Thoracic aorta (tissue), 2 donors: ENCODE data around the gene DOC2A. TPM values are rescaled to one million over a fixed set of nuclear protein-coding genes. Genes with fewer than 3 reads are reported as not detected.

Source experiments
- ATAC-seq: fragments of 150-250 bp; one replicate; pipeline ENCODE4 v1.8.0; 2017; ENCODE audit warnings: low read depth; ENCODE audit not compliant: insufficient number of reproducible peaks, low FRiP score
- DNase-seq: peaks from one replicate; pipeline ENCODE4 v3.0.0-alpha.2; 2020; ENCODE audit warnings: low spot score
- H3K27ac ChIP-seq, 2 donors: fragments of 200-600 bp; sonication (generic); 1 replicate in 1 of 2; 2 replicates in 1 of 2; pipeline ENCODE4 v1.5.1; 2016; ENCODE audit warnings: mild to moderate bottlenecking in 2 of 2, moderate library complexity in 2 of 2
- H3K27me3 ChIP-seq: fragments of 200-600 bp; sonication (generic); replicated peaks from 2 replicates; pipeline ENCODE4 v1.6.0; 2016; ENCODE audit warnings: mild to moderate bottlenecking; ENCODE audit not compliant: insufficient read depth
- H3K36me3 ChIP-seq: fragments of 200-600 bp; sonication (generic); one replicate; pipeline ENCODE4 v1.5.1; 2016
- H3K4me1 ChIP-seq, 2 donors: fragments of 200-600 bp; sonication (generic); 1 replicate in 1 of 2; 2 replicates in 1 of 2; pipeline versions ENCODE4 v1.5.1 to v1.6.0; 2016; ENCODE audit warnings: low read depth in 2 of 2, mild to moderate bottlenecking in 1 of 2; ENCODE audit not compliant: control insufficient read depth in 1 of 2
- H3K4me3 ChIP-seq: fragments of 200-600 bp; sonication (generic); 2 replicates; pipeline ENCODE4 v1.5.1; 2016; ENCODE audit warnings: mild to moderate bottlenecking
- H3K9me3 ChIP-seq: fragments of 200-600 bp; sonication (generic); 2 replicates; pipeline ENCODE4 v1.5.1; 2016
- total RNA-seq, 2 donors: library from RNA; depleted of rRNA; stranded (reverse); fragments of >200 nt; gene quantifications; one replicate each; pipeline versions ENCODE4 v1.1.0 to v1.2.3, GENCODE V29; 2016
- TF ChIP-seq, protein P1 (sequence below): fragments of 200-600 bp; sonication (generic); IDR thresholded peaks from one replicate; pipeline ENCODE4 v1.5.1; 2019; ENCODE audit warnings: antibody characterized with exemption

DOC2A gene
- total RNA-seq, 2 donors from 2014 or later: 0.56 TPM; not detected in 1

DNA sequence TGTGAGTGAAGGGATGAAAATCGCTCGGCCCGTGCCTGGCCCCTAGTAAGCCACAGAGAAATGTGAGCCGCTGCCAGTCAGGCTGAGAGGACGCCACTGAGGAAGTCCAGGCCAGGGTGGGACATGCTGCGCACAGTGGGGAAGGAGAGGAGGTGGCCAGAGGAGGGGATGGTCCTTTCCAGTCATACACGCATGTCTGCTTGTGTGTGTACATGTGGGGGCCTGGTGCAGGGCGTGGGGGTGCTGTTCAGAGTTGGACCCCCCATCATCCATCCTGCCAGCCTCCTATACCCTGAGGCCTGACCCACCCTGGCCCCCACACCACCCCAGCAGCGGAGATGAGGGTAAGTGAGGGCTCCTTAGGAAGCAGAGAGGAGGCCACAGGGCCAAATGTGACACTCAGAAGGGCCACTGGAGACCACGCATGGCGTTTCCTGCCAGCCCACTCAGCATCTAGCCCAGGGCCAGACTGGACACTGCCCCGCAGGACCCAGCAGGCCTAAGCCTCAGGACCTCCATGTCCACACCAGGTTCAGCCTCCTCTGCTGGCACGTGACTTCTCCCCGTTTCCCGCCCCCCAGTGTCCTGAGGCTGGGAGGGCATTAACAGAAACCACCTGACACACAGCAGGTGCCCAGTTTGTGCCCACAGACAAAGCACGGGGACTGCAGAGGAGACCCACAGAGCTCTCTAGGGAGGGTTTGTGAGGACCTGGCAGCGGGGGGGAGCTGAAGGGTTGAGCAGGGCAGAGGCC, 7.0 kb downstream of the DOC2A start:
- TF ChIP-seq, protein P1, sequence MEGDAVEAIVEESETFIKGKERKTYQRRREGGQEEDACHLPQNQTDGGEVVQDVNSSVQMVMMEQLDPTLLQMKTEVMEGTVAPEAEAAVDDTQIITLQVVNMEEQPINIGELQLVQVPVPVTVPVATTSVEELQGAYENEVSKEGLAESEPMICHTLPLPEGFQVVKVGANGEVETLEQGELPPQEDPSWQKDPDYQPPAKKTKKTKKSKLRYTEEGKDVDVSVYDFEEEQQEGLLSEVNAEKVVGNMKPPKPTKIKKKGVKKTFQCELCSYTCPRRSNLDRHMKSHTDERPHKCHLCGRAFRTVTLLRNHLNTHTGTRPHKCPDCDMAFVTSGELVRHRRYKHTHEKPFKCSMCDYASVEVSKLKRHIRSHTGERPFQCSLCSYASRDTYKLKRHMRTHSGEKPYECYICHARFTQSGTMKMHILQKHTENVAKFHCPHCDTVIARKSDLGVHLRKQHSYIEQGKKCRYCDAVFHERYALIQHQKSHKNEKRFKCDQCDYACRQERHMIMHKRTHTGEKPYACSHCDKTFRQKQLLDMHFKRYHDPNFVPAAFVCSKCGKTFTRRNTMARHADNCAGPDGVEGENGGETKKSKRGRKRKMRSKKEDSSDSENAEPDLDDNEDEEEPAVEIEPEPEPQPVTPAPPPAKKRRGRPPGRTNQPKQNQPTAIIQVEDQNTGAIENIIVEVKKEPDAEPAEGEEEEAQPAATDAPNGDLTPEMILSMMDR: no peak
- DNase-seq: no peak
- H3K36me3 ChIP-seq: peaks cover 7% of the 10 kb centered on the region

GRCh38 chr16:30002614-30003346, 8.0 kb downstream of the DOC2A start:
- no peaks in the 10 kb centered on the region for H3K9me3 ChIP-seq
- H3K27ac ChIP-seq: no peak overlapping the region
- peaks cover 7% of the 10 kb centered on the region for H3K36me3 ChIP-seq
- no peaks in the 10 kb centered on the region for H3K4me1 ChIP-seq
- no peak overlapping the region for H3K4me3 ChIP-seq
- DNase-seq (no peak), ATAC-seq (no peak)
- no peaks in the 10 kb centered on the region for H3K27me3 ChIP-seq
- TF ChIP-seq, protein P1: no peak

More for the DNA sequence above, 7.0 kb downstream of the DOC2A start:
- Histone ChIP-seq H3K4me3 (no peak overlapping the region), H3K4me1 (no peaks in the 10 kb centered on the region), H3K27ac (no peak overlapping the region), H3K9me3 (no peaks in the 10 kb centered on the region), H3K27me3 (no peaks in the 10 kb centered on the region)
- ATAC-seq: no peak

DNA sequence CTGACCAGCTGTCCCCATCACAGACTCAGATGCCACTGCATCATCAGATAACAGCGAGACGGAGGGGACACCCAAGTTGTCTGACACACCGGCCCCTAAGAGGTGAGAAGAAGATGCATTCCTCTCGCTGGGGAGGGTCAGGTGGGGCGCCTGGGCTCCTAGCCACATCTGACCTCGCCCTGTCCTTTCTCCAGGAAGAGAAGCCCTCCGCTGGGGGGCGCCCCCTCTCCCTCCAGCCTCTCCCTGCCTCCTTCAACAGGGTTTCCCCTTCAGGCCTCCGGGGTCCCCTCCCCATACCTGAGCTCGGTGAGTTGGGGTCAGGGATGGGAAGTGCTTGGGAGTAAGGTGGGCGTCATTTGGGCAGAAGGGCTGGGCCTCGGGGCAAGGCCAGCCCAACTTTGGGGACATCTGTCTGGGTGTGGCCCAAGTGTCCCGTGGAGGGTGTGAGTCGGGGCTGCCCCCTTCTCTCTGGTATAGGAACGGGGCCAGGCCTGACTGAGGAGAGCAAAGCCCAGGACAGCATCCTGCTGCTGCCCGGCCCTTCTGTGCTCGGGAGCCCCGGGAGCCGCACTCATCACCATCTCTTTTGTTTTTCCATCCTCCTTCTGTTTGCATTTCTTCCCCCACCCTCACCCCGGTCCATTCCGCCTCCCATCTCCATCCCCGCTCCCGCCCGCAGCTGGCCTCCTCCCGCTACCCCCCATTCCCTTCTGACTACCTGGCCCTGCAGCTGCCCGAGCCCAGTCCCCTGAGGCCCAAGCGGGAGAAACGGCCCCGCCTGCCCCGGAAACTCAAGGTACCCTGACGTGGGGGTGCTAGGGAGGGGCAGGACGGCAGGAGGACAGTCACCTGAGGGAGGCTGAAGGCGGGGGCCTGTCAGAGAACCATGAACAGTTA, 9.8 kb downstream of the DOC2A start:
- TF ChIP-seq, protein P1: no peak
- no peak for ATAC-seq
- no peak overlapping the region for H3K27ac ChIP-seq
- H3K4me3 ChIP-seq: no peak overlapping the region
- H3K4me1 ChIP-seq: peaks cover 6 to 9% of the 10 kb centered on the region in 2 donors
- DNase-seq: no peak
- H3K36me3 ChIP-seq: peaks cover 7% of the 10 kb centered on the region
- H3K9me3 ChIP-seq: no peaks in the 10 kb centered on the region
- no peaks in the 10 kb centered on the region for H3K27me3 ChIP-seq

- Histone ChIP-seq H3K4me3 (no peak overlapping the region), H3K9me3 (no peaks in the 10 kb centered on the region), H3K27ac (no peak overlapping the region), H3K27me3 (no peaks in the 10 kb centered on the region), H3K36me3 (peaks cover 7% of the 10 kb centered on the region), H3K4me1 (peaks cover 9 to 14% of the 10 kb centered on the region in 2 donors)
- DNase-seq (no peak), ATAC-seq (no peak)
- TF ChIP-seq, protein P1: no peak
Measured at GRCh38 chr16:29999605-30000004, 11.2 kb downstream of the DOC2A start.
